ENCODE measurements around the gene ITGBL1.

- no peak for TF ChIP-seq CTCF (IDR thresholded peaks at IDR 0.05)
- TF ChIP-seq EZH2 (IDR thresholded peaks at IDR 0.05; ENCODE audit: borderline replicate concordance, insufficient read depth, low read depth, low read length, poor library complexity, severe bottlenecking): no peak
Observed at GRCh38 chr13:101628900-101629299, 176.4 kb downstream of the ITGBL1 start.

All from B cell (primary cell).